ENCODE measurements around the gene COL5A2. TPM values are rescaled to one million over a fixed set of nuclear protein-coding genes. Genes with fewer than 3 reads are reported as not detected.

Gene COL5A2
- total RNA-seq, 4 donors from 2014 or later = 34.7 to 60.4 (median 51.4) TPM

DNA sequence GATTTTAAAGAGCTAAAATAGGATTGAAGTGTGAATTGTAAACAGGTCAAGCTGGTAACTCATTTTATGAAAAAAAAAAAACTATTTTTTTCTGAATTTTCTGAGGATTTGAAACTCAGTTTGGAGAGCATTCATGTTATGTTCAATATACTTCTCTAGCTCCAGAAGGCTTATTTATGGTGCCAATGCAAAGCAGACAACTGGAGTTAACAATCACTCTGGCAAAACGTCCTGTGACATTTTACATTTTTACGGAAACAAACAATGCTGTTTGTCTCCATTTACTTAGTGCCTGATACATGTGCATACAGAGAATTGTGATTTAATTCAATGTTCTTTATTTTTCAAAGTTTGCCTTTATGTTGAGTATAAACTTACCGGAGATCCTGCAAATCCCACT, 96.0 kb downstream of the COL5A2 start:
- no peak for DNase-seq (ENCODE audit: low spot score in 2 of 2)
- 62 to 68% methylated on average over 3 of the region's 3 CpGs for WGBS, 2 donors
- no peak for TF ChIP-seq POLR2A (IDR thresholded peaks at IDR 0.05)
- TF ChIP-seq, protein P1, sequence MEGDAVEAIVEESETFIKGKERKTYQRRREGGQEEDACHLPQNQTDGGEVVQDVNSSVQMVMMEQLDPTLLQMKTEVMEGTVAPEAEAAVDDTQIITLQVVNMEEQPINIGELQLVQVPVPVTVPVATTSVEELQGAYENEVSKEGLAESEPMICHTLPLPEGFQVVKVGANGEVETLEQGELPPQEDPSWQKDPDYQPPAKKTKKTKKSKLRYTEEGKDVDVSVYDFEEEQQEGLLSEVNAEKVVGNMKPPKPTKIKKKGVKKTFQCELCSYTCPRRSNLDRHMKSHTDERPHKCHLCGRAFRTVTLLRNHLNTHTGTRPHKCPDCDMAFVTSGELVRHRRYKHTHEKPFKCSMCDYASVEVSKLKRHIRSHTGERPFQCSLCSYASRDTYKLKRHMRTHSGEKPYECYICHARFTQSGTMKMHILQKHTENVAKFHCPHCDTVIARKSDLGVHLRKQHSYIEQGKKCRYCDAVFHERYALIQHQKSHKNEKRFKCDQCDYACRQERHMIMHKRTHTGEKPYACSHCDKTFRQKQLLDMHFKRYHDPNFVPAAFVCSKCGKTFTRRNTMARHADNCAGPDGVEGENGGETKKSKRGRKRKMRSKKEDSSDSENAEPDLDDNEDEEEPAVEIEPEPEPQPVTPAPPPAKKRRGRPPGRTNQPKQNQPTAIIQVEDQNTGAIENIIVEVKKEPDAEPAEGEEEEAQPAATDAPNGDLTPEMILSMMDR (IDR thresholded peaks at IDR 0.05) = no peak
- TF ChIP-seq EP300 (IDR thresholded peaks at IDR 0.05) = no peak
- peaks cover 0 to 51% (median 0%) of the 10 kb centered on the region in 3 donors for H3K36me3 ChIP-seq
- H3K27me3 ChIP-seq = no peaks in the 10 kb centered on the region
- no peaks in the 10 kb centered on the region for H3K9me3 ChIP-seq
- H3K27ac ChIP-seq = no peak overlapping the region
- H3K4me3 ChIP-seq = no peak overlapping the region
- H3K4me1 ChIP-seq = peaks cover 0 to 4% (median 1%) of the 10 kb centered on the region in 4 donors

DNA sequence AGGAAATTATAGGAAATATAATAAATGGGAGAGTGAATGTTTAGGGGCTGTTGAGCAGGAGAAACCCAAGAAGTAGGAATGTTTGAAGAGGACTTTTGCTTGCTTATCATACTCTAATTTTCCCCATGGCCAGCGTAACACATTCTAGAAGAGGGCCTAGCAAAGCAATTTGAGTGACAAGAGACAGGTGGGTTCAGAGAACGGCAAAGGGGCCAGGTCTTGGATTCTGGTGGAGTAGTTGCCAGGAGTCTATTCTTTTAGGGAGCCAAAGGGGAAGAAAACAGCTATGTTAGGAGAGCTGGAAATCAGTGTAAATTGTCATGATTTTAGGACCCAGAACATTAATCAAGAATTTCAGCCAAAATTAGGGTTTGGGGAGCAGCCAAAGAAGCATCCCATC, 96.5 kb downstream of the COL5A2 start:
- no peaks in the 10 kb centered on the region for H3K27me3 ChIP-seq
- 53 to 81% methylated on average over 2 of the region's 2 CpGs for WGBS, 2 donors
- no peak overlapping the region for H3K4me3 ChIP-seq
- H3K9me3 ChIP-seq = no peaks in the 10 kb centered on the region
- no peak overlapping the region for H3K27ac ChIP-seq
- DNase-seq (ENCODE audit: low spot score in 2 of 2) = no peak
- peaks cover 0 to 56% (median 0%) of the 10 kb centered on the region in 3 donors for H3K36me3 ChIP-seq
- TF ChIP-seq POLR2A (IDR thresholded peaks at IDR 0.05) (no peak), EP300 (IDR thresholded peaks at IDR 0.05) (no peak)
- TF ChIP-seq, protein P1 (IDR thresholded peaks at IDR 0.05) = no peak
- peaks cover 0 to 4% (median 1%) of the 10 kb centered on the region in 4 donors for H3K4me1 ChIP-seq

DNA sequence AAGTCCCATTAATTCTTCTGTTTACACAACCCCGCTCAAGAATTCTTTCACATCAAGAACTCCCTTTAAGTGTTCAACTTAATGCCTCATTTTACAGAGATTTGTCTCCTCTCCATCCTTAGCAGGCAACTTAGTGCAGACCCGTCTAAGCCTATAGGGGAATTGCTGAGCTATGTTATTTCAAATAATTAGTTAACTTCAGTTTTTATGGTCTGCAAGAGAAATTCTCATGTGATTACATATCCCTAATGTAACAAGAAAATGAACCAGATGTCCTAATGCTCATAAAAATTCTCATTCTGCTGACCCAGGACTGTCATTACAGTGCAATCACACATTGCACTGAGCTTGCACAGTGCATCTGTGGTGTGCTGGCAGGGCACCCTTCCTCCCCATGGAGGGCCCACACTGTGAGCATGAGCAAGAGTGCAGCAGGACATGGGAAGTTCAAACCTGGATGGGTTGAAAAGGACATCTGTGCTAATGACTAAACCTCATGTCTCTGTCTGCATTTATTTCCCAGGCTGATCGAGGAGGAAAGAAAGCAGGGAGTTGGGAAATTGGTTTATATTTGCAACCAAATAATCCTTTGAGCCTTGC, 97.1 kb downstream of the COL5A2 start:
- peaks cover 0 to 61% (median 0%) of the 10 kb centered on the region in 3 donors for H3K36me3 ChIP-seq
- WGBS, 2 donors = 58 to 59% methylated on average over 3 of the region's 3 CpGs
- DNase-seq (ENCODE audit: low spot score in 2 of 2) = no peak

DNA sequence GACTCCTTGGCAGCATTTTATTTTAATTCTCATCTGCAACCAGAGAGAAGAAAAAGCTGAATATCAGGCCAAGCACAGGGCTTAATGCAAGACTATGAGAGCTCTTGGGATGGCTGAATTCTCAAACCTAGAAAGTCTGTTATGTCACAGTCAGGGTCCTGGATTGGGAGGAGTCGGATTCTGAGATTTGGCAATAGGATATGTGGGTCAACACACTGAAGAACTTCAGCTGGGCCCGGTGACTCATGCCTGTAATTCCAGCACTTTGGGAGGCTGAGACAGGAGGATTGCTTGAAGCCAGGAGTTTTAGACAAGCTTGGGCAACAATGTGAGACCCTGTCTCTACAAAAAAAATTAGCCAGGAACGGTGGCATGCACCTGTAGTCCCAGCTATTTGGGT, 103.0 kb downstream of the COL5A2 start:
- TF ChIP-seq, protein P1 (IDR thresholded peaks at IDR 0.05) = no peak
- TF ChIP-seq EP300 (IDR thresholded peaks at IDR 0.05) = no peak
- no peak for TF ChIP-seq POLR2A (IDR thresholded peaks at IDR 0.05)
- DNase-seq (ENCODE audit: low spot score in 2 of 2) = no peak

More for the DNA sequence above, 97.1 kb downstream of the COL5A2 start:
- Histone ChIP-seq H3K4me3 (no peak overlapping the region), H3K27ac (no peak overlapping the region), H3K27me3 (no peaks in the 10 kb centered on the region), H3K4me1 (peaks cover 0 to 4% (median 1%) of the 10 kb centered on the region in 4 donors), H3K9me3 (no peaks in the 10 kb centered on the region)
- TF ChIP-seq, protein P1 (IDR thresholded peaks at IDR 0.05) = no peak
- TF ChIP-seq POLR2A (IDR thresholded peaks at IDR 0.05) = no peak
- TF ChIP-seq EP300 (IDR thresholded peaks at IDR 0.05) = no peak

DNA sequence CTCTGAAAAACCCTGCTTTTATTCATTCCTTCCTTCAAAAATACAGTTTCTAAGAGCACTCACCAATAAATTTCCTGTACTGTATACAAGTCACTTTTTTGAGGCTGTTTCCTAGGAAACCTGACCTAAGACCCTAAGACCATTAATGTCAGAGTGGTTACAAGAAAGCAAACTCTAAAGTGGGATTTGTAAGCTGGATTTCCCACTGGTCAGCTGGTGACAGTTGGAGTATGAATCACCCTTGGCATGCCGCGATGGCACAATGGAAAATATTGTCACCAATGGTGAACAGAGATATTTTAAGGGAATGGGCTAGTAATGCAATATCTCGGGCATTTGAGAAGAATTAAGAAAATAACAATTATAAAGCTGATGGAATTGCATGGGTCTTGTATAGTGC, 103.4 kb downstream of the COL5A2 start:
- Histone ChIP-seq H3K36me3 (peaks cover 0 to 33% (median 0%) of the 10 kb centered on the region in 3 donors), H3K27ac (peak overlapping the region in 1 of 4 donors; percentile 64)

More for the DNA sequence above, 103.0 kb downstream of the COL5A2 start:
- 42 to 61% methylated on average over 3 of the region's 3 CpGs for WGBS, 2 donors
- H3K27me3 ChIP-seq = no peaks in the 10 kb centered on the region
- H3K27ac ChIP-seq = peak overlapping the region in 1 of 4 donors; percentile 64
- peaks cover 0 to 20% (median 0%) of the 10 kb centered on the region in 4 donors for H3K4me1 ChIP-seq
- no peaks in the 10 kb centered on the region for H3K9me3 ChIP-seq
- H3K36me3 ChIP-seq = peaks cover 0 to 30% (median 0%) of the 10 kb centered on the region in 3 donors
- no peak overlapping the region for H3K4me3 ChIP-seq

More for the DNA sequence above, 103.4 kb downstream of the COL5A2 start:
- Histone ChIP-seq H3K27me3 (no peaks in the 10 kb centered on the region), H3K4me3 (no peak overlapping the region), H3K9me3 (no peaks in the 10 kb centered on the region), H3K4me1 (peaks cover 0 to 20% (median 0%) of the 10 kb centered on the region in 4 donors)
- TF ChIP-seq POLR2A (IDR thresholded peaks at IDR 0.05) = no peak
- TF ChIP-seq EP300 (IDR thresholded peaks at IDR 0.05) = no peak
- TF ChIP-seq, protein P1 (IDR thresholded peaks at IDR 0.05) = no peak
- DNase-seq (ENCODE audit: low spot score in 2 of 2) = no peak
- 52 to 53% methylated on average over 3 of the region's 3 CpGs for WGBS, 2 donors
